Measurements from ENCODE around the gene ARL14EPL.

- TF ChIP-seq EZH2 (IDR thresholded peaks at IDR 0.05; ENCODE audit: borderline replicate concordance, low read length) = no peak
- TF ChIP-seq CTCF (IDR thresholded peaks at IDR 0.05; ENCODE audit: low read length) = no peak
Observed at GRCh38 chr5:116044073-116044472, 11.8 kb downstream of the ARL14EPL start.

Measured in OCI-LY1 (cell line).